GM06990 (cell line): Measurements from ENCODE around the gene CYP27B1.

ENCODE experiments used
- DNase-seq: peaks from one replicate; pipeline ENCODE4 v3.0.0-alpha.2; 2011; ENCODE audit not compliant: insufficient read length; ENCODE audit errors: extremely low read depth
- H3K27me3 ChIP-seq: replicated peaks from 2 replicates; pipeline ENCODE4 v1.6.0; 2011; ENCODE audit warnings: low read length; ENCODE audit not compliant: control insufficient read depth, insufficient read depth
- H3K36me3 ChIP-seq: 2 replicates; pipeline ENCODE4 v1.5.1; 2011; ENCODE audit warnings: low read length; ENCODE audit not compliant: control insufficient read depth, insufficient read depth
- H3K4me3 ChIP-seq: replicated peaks from 2 replicates; pipeline ENCODE4 v1.5.1; 2011; ENCODE audit warnings: low read depth, mild to moderate bottlenecking, control low read depth, low read length
- TF ChIP-seq, protein P1 (sequence below): IDR thresholded peaks from 2 replicates; pipeline ENCODE4 v1.5.1; 2011; ENCODE audit warnings: low read length, control low read depth, mild to moderate bottlenecking, inconsistent platforms; ENCODE audit not compliant: insufficient read depth, poor library complexity, severe bottlenecking

CYP27B1 gene

DNA sequence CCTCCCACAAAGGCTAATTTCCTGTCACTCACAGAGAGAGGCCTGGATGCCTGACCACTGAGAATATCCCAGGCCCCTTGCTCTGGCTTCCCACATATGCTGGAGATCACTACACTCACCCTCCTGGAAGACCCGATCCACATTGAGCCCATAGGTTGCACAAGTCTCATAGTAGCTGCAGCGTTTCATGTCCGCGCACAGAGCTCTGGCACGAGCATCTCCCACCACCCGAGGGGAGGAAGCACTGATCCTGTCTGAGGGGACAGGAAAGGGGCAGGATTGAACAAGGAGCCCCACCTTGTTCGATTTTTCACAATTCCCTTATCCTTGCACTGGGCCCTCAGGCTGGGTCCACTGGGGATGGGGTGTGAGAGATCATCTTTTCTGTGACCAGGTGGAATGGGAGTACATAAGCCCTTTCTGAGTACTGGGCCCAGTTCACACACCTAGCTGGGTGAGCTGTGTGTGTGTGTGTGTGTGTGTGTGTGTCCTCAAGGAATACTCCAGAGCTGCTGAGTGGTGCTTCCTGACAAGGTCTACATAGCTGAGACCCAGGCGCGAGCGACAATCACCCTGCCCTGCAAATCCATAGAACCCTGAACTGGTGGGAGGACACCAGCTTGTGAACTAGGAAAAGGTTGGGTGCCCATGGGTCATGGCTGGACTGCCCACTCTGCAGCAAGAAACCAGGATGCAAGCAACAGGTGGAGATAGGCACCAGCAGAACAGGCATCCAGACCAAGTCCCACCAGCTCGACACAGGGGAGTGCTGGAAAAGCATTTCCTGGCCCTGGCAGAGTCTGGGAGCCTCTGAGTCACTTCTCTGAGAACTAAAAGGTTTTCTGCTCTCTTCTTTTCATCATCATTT lies 33.9 kb downstream of the CYP27B1 start:
- Histone ChIP-seq H3K4me3 (no peak overlapping the region), H3K36me3 (peaks cover 24% of the 10 kb centered on the region), H3K27me3 (no peaks in the 10 kb centered on the region)
- no peak for DNase-seq
- TF ChIP-seq, protein P1, sequence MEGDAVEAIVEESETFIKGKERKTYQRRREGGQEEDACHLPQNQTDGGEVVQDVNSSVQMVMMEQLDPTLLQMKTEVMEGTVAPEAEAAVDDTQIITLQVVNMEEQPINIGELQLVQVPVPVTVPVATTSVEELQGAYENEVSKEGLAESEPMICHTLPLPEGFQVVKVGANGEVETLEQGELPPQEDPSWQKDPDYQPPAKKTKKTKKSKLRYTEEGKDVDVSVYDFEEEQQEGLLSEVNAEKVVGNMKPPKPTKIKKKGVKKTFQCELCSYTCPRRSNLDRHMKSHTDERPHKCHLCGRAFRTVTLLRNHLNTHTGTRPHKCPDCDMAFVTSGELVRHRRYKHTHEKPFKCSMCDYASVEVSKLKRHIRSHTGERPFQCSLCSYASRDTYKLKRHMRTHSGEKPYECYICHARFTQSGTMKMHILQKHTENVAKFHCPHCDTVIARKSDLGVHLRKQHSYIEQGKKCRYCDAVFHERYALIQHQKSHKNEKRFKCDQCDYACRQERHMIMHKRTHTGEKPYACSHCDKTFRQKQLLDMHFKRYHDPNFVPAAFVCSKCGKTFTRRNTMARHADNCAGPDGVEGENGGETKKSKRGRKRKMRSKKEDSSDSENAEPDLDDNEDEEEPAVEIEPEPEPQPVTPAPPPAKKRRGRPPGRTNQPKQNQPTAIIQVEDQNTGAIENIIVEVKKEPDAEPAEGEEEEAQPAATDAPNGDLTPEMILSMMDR, result no peak

DNA sequence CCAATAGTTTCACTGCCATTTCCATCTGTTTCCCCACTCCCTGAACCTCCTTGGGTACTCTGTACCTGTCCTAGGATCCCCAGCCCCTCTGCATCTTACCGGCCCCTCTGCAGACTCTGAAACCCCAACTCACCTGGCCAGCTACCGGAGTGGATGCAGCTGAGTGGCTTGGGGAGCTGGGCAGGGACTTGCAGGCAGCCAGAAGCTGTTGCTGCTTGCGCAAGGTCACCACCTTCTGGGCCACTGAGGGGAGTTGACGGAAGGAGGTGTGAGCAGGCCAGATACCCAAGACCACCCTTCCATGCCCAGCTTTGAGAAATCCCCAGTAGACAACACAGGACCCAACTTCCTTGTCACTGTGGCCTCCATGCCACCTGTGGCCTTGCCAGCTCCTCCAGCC lies 34.6 kb downstream of the CYP27B1 start:
- Histone ChIP-seq H3K4me3 (no peak overlapping the region), H3K27me3 (no peaks in the 10 kb centered on the region), H3K36me3 (peaks cover 30% of the 10 kb centered on the region)
- no peak for DNase-seq
- TF ChIP-seq, protein P1, result no peak

DNA sequence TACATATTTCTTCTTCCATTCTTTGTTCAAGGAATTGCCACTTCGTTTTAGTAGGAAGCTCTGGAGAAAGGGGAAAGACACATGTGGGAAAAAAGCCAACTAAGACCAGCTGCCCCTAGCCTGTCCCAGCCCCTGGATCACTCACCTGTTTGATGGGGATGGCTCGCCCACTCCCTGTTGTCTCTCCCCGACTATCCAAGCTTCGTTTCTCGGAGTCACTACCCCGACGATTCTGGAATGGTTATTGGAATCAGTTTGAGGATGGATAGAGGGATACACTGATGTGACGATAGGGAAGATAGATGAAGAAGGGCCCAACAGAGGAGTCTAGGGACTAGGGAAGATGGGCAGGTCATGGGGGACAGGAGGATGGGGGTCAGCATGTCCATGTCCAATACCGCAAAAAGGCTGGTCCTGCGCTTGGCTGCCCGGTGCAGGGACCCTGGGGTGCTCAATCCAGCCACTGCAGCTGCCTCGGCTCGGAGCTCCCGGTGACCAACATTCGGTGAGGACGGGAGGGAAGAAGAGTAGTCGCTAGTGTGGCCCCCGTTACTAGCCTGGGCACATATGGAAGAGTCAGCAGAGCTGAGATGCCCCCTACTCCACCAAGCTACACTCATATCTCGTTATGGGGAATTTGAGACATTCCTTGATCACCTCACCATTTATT lies 35.3 kb downstream of the CYP27B1 start:
- Histone ChIP-seq H3K27me3 (no peaks in the 10 kb centered on the region), H3K36me3 (peaks cover 34% of the 10 kb centered on the region)
- TF ChIP-seq, protein P1, result no peak

DNA sequence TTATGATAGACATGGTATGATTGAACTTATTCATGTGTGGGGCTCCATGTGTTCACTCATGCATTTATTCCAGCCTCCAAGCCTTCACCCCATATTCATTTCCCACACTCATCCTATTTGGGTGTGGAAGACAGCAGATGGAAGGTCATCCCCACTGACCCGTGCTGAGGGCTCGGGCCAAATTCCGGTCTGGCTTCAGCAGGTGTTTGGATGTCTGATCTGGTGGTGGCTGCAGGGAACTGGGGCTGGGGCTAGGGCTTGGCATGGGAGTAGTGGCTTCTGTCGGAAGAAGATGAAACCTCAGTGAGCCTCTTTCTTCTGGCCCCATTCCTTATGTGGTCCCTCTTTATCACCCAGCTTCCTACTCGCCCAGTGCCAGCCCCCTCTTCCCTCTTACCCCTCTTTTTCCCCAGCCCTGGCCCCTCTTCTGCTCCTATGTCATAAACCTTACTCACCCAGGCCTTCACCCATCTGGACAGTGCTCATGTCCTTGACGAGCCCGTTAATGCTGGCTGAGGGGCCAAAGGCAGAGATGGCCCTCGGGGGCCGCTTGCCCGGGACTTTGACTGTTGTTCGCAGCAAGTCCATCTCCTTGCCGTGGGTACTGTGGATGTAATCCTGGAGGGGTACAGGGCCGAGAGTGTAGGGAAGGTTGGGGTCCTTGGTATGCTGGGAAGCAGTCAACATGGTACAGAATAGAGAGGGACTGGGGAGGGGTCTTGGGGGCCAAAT lies 36.4 kb downstream of the CYP27B1 start:
- H3K27me3 ChIP-seq, result no peaks in the 10 kb centered on the region
- H3K4me3 ChIP-seq, result no peak overlapping the region
- DNase-seq, result no peak
- H3K36me3 ChIP-seq, result peaks cover 38% of the 10 kb centered on the region
- TF ChIP-seq, protein P1, result no peak

More for the DNA sequence above, 35.3 kb downstream of the CYP27B1 start:
- no peak for DNase-seq
- H3K4me3 ChIP-seq, result no peak overlapping the region

DNA sequence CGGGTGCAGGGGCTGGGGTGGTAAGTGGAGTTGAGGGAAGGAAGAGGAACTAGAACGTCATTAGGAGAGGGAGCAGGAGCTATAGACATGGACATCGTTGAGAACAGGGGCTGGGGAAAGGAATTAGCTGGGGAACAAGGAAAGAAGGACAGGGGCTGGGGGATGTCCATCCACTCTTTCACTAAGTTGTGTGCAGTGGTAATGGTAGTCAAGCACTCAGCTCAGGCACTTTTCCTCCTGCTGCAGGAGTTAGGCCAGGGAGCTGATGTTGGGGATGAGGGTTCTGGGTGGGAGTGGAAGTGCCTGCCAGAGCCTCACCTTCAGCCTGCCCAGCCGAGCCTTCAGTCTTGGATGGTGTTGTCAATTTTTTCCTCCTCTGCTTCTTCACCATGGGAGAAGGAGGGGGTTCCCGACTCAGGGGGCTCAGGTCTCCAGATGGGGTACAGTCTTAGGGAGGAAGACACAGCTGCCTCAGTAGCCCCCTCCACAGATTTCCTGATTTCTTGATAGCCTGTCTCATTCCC lies 37.5 kb downstream of the CYP27B1 start:
- no peak for DNase-seq
- H3K27me3 ChIP-seq, result no peaks in the 10 kb centered on the region
- peaks cover 38% of the 10 kb centered on the region for H3K36me3 ChIP-seq
- TF ChIP-seq, protein P1, result no peak
- H3K4me3 ChIP-seq, result no peak overlapping the region
